ENCODE data around the gene SLC8B1.

Gene SLC8B1

DNA sequence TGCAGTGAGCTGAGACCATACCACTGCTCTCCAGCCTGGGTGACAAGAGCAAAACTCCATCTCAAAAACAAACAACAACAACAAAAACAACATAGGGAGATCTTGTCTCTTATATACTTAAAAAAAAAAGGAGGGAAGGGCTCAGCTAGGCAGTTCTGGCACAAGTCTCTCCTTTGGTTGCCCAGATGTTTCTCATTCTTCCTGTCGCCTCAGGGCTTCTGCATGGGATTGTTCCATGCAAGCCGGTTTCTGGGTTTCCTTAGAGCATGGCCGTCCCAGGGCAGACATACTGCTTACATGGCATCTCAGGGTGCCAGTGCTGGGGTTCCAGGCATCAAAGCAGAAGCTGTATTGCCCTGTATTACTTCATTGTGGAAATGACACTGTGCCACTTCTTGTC lies 5.2 kb upstream of the SLC8B1 start:
- H3K4me3 ChIP-seq (ENCODE audit: low read length), result no peak overlapping the region
- TF ChIP-seq, protein P1, sequence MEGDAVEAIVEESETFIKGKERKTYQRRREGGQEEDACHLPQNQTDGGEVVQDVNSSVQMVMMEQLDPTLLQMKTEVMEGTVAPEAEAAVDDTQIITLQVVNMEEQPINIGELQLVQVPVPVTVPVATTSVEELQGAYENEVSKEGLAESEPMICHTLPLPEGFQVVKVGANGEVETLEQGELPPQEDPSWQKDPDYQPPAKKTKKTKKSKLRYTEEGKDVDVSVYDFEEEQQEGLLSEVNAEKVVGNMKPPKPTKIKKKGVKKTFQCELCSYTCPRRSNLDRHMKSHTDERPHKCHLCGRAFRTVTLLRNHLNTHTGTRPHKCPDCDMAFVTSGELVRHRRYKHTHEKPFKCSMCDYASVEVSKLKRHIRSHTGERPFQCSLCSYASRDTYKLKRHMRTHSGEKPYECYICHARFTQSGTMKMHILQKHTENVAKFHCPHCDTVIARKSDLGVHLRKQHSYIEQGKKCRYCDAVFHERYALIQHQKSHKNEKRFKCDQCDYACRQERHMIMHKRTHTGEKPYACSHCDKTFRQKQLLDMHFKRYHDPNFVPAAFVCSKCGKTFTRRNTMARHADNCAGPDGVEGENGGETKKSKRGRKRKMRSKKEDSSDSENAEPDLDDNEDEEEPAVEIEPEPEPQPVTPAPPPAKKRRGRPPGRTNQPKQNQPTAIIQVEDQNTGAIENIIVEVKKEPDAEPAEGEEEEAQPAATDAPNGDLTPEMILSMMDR (conservative IDR thresholded peaks at IDR 0.05; ENCODE audit: low read depth, low read length), result no peak
- DNase-seq (ENCODE audit: low read depth), result no peak

DNA sequence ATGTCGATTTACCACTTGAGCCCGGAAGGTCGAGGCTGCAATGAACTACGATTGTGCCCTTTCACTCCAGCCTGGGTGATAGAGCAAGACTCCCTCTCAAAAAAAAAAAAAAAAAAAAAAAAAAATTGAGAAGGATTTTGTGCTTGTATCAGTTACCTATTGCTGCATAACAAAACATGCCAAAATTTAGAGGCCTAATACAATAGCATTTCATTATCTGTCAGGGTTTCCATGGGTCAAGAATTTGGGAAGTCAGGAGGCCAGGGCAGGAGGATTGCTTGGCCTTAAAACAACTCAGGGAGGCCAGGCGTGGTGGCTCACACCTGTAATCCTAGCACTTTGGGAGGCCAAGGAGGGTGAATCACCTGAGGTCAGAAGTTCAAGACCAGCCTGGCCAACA lies 4.6 kb upstream of the SLC8B1 start:
- TF ChIP-seq, protein P1 (conservative IDR thresholded peaks at IDR 0.05; ENCODE audit: low read depth, low read length), result no peak
- DNase-seq (ENCODE audit: low read depth), result no peak
- no peak overlapping the region for H3K4me3 ChIP-seq (ENCODE audit: low read length)

DNA sequence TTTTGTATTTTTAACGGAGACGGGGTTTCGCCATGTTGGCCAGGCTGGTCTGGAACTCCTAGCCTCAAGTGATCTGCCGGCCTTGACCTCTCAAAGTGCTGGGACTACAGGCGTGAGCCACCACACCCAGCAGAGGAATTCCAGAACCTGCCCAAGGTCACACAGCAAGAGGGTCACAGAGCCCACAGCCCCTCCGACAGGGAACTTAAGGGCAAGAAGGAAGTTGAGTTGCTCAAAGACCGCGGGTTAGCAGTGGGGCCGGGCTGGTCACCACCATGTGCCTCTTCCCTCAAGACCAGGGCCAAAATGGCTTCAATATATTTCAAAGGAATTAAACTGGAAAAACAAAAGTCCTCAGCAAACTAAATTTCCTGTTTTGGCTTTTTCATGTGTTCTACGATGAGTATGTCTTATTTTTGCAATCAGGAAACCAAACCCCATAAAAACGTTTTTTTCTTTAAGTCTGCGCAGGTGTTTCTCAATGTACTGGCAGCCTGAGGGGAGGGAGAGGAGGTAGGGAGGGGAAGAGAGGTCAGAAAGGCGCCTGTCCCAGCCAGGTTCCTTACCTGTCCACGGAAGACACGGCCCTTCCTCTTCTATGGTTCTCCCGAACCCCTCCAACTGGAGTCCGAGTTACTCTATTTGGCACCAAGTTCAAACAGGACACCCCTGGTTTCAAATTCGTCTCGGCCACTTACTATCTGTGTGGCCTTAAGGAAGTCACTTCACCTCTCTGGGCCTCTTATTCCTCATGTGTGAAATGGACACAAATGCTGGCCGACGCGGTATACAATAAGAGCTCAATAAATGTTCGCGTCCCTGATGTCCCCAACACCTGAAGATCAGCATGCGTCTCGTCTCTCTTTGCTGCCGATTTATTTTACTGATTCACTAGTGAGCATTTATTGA lies 778 bp downstream of the SLC8B1 start:
- no peak for DNase-seq (ENCODE audit: low read depth)
- TF ChIP-seq, protein P1 (conservative IDR thresholded peaks at IDR 0.05; ENCODE audit: low read depth, low read length), result no peak

DNA sequence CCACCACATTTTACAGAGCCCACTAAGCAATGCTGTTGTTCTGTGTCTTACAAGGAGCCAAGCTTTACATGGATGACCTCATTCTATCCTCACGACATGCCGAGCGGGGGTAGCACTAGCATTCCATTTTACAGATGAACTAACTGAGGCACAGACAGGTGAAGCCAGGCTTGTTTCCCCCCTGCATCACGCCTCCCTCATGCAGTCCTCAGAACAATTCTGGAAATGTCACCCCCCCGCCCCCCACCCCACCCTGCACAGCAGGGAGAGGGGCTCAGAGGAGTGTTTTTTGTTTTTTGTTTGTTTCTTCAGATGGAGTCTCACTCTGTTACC lies 1.5 kb downstream of the SLC8B1 start:
- TF ChIP-seq, protein P1 (conservative IDR thresholded peaks at IDR 0.05; ENCODE audit: low read depth, low read length), result no peak
- no peak for DNase-seq (ENCODE audit: low read depth)
- no peak overlapping the region for H3K4me3 ChIP-seq (ENCODE audit: low read length)

More for the DNA sequence above, 778 bp downstream of the SLC8B1 start:
- H3K4me3 ChIP-seq (ENCODE audit: low read length), result peak overlapping the region; percentile 66

DNA sequence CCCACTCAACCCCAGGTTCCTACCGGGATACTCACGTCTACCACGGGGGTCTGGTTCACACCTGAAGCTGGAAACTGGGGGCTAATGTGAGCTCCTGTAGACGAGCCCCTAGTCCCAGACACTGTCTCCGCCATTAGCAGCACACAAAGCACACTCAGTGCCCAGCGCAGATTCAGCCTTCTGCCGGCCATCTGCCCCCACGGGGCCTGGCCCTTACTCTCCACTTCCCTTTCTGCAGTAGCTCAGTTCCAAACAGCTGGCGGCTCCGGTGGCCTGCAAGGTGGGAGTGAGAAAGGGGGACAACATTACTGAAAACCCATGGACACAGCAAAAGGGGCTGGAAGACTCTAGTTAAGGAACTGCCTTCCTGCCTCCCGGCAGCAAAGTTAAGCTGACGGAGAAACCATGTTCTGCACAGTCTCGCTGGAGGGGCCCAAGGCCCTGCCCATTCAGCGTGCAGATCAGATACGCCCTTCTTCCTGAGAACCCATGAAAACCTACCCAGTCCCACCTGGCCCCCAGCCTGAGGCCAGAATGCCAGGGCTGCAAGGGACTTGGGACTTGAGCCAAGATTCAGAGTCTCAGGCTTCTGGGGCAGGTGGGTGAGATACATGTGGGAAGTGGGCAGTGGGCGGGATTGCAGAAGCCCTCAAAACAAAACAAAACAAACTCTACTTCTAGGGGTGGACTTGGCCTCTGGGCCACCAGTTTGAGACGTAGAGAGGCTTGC lies 2.1 kb downstream of the SLC8B1 start:
- no peak overlapping the region for H3K4me3 ChIP-seq (ENCODE audit: low read length)
- no peak for DNase-seq (ENCODE audit: low read depth)
- TF ChIP-seq, protein P1 (conservative IDR thresholded peaks at IDR 0.05; ENCODE audit: low read depth, low read length), result no peak

DNA sequence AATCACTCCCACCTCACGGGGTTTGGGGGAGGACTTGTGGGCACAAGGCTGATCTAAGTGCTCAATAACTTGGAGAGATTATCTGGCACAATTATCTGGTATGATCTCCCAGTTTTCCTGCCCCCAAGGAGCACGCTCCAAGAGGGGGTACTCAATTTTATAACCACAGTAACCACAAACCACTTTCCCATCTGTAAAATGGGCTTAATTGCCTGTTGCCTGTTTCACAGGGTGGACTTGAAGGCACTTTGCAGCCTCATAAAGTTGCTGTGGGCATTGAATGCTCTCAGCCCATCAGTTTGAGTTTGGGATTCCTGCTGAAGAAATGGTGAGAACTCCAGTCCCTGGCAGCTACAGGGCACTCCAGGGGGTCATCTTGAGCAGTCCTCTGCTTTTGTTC lies 4.4 kb downstream of the SLC8B1 start:
- DNase-seq (ENCODE audit: low read depth), result no peak
- TF ChIP-seq, protein P1 (conservative IDR thresholded peaks at IDR 0.05; ENCODE audit: low read depth, low read length), result no peak
- no peak overlapping the region for H3K4me3 ChIP-seq (ENCODE audit: low read length)

Data from retinal pigment epithelial cell (primary cell).